HCT116 (cell line): ENCODE data around the gene GNG13. TPM values are rescaled to one million over a fixed set of nuclear protein-coding genes. Genes with fewer than 3 reads are reported as not detected.

Experiments used
- ATAC-seq: fragments of 200-7000 bp; cut with Tn5 transposase; 2 replicates; pipeline ENCODE4 v1.9.1; 2020; ENCODE audit warnings: mild to moderate bottlenecking, moderate library complexity
- BruUV-seq: library from RNA; stranded (reverse); fragments of 400-500 nt; replicated peaks from 2 replicates; lab custom pipeline; 2021; lab: Mats Ljungman, UMichigan
- CTCF ChIA-PET: fragments of 300-600 bp; sonication (Branson Sonifier 250); formaldehyde crosslinking; loops from one replicate; lab custom pipeline; 2021; ENCODE audit warnings: antibody characterized with exemption; lab: Charles Lee
- POLR2A ChIA-PET: fragments of 300-600, 350-600 bp; sonication (Branson Sonifier 250); formaldehyde crosslinking; loops from one replicate; lab custom pipeline; 2021; ENCODE audit warnings: antibody characterized with exemption; lab: Charles Lee
- RAD21 ChIA-PET, 2 experiments: fragments of 300-600 bp; sonication (Branson Sonifier 250); formaldehyde crosslinking; loops; one replicate each; lab custom pipeline; 2023; ENCODE audit warnings: low total read pairs in 2 of 2; ENCODE audit not compliant: uncharacterized antibody in 2 of 2, unreplicated experiment in 2 of 2, low non-redundant PET in 1 of 2; lab: Charles Lee
- DNase-seq: peaks from one replicate; pipeline ENCODE4 v3.0.0-alpha.2; 2010; ENCODE audit warnings: low read depth, low spot score
- H2AFZ ChIP-seq: fragments of 200-600 bp; shearing (Covaris generic), sonication (generic); 2 replicates; pipeline ENCODE4 v1.6.1; 2017; ENCODE audit warnings: low read depth, mixed run types, mixed read lengths, antibody characterized with exemption, low read length; ENCODE audit not compliant: poor library complexity, severe bottlenecking
- H3K27ac ChIP-seq: 2 replicates; pipeline ENCODE4 v1.5.1; 2012; ENCODE audit warnings: low read depth, low read length
- H3K27me3 ChIP-seq: fragments of 200-600 bp; sonication (generic); 2 replicates; pipeline ENCODE4 v1.6.1; 2016; ENCODE audit warnings: mixed run types, low read length, mixed read lengths; ENCODE audit not compliant: insufficient read depth
- H3K36me3 ChIP-seq, 2 experiments: fragments of 200-500 bp in 1 of 2; fragments of 200-600 bp in 1 of 2; sonication (Bioruptor generic) in 1 of 2; sonication (generic) in 1 of 2; 2 replicates each; pipeline versions ENCODE4 v1.5.1 to v1.6.1; 2014 to 2016; ENCODE audit warnings: low read length in 2 of 2, inconsistent platforms in 1 of 2, mixed read lengths in 1 of 2, mixed run types in 1 of 2; ENCODE audit not compliant: insufficient read depth in 2 of 2, control insufficient read depth in 1 of 2
- H3K4me1 ChIP-seq, 2 experiments: fragments of 200-600 bp in 1 of 2; sonication (generic) in 1 of 2; 2 replicates each; pipeline versions ENCODE4 v1.5.1 to v1.6.1; 2012 to 2017; ENCODE audit warnings: low read length in 2 of 2, inconsistent platforms in 1 of 2, mild to moderate bottlenecking in 1 of 2, mixed read lengths in 1 of 2, mixed run types in 1 of 2, moderate library complexity in 1 of 2; ENCODE audit not compliant: insufficient read depth in 2 of 2, control insufficient read depth in 1 of 2
- H3K4me2 ChIP-seq: fragments of 200-600 bp; sonication (generic); 2 replicates; pipeline ENCODE4 v1.6.1; 2017; ENCODE audit warnings: mixed run types, low read length, mixed read lengths
- H3K4me3 ChIP-seq, 2 experiments: fragments of 200-600 bp in 1 of 2; sonication (generic) in 1 of 2; replicated peaks in 1 of 2; 2 replicates each; pipeline ENCODE4 v1.5.1; 2011 to 2016; ENCODE audit warnings: low read length in 2 of 2, control low read depth in 1 of 2, low read depth in 1 of 2, mild to moderate bottlenecking in 1 of 2, mixed read lengths in 1 of 2, mixed run types in 1 of 2
- H3K79me2 ChIP-seq: fragments of 200-600 bp; sonication (generic); 2 replicates; pipeline ENCODE4 v1.6.1; 2017; ENCODE audit warnings: mild to moderate bottlenecking, mixed run types, low read length, moderate library complexity, mixed read lengths; ENCODE audit not compliant: insufficient read depth
- H3K9ac ChIP-seq: fragments of 200-600 bp; sonication (generic); 2 replicates; pipeline ENCODE4 v1.6.1; 2016; ENCODE audit warnings: low read length, mixed read lengths
- H3K9me2 ChIP-seq: fragments of 200-600 bp; sonication (generic), shearing (Covaris generic); 2 replicates; pipeline ENCODE4 v1.6.1; 2017; ENCODE audit warnings: mixed run types, mild to moderate bottlenecking, moderate library complexity; ENCODE audit not compliant: insufficient read depth
- H3K9me3 ChIP-seq, 2 experiments: fragments of 200-500 bp in 1 of 2; fragments of 200-600 bp in 1 of 2; sonication (Bioruptor generic) in 1 of 2; sonication (generic) in 1 of 2; 2 replicates each; pipeline ENCODE4 v1.6.1; 2014 to 2017; ENCODE audit warnings: low read length in 2 of 2, mixed read lengths in 2 of 2, inconsistent platforms in 1 of 2, low read depth in 1 of 2, mild to moderate bottlenecking in 1 of 2, mixed run types in 1 of 2, moderate library complexity in 1 of 2; ENCODE audit not compliant: control insufficient read depth in 1 of 2, insufficient read depth in 1 of 2
- H4K20me1 ChIP-seq: fragments of 200-600 bp; sonication (generic), shearing (Covaris generic); 2 replicates; pipeline ENCODE4 v1.6.1; 2017; ENCODE audit warnings: mixed run types, mild to moderate bottlenecking, moderate library complexity; ENCODE audit not compliant: insufficient read depth
- ATF3 ChIP-seq: IDR thresholded peaks from 2 replicates; pipeline ENCODE4 v1.6.1; 2012
- CBX3 ChIP-seq: IDR thresholded peaks from 2 replicates; pipeline ENCODE4 v1.6.1; 2012; ENCODE audit warnings: low read depth
- EGR1 ChIP-seq: IDR thresholded peaks from 2 replicates; pipeline ENCODE4 v1.6.1; 2012; ENCODE audit warnings: low read depth
- ELF1 ChIP-seq: IDR thresholded peaks from 2 replicates; pipeline ENCODE4 v1.6.1; 2012; ENCODE audit warnings: low read depth, borderline replicate concordance
- EZH2 ChIP-seq: fragments of 200-600 bp; sonication (generic); IDR thresholded peaks from 2 replicates; pipeline ENCODE4 v1.6.1; 2017; ENCODE audit warnings: antibody characterized with exemption, mixed run types
- EZH2phosphoT487 ChIP-seq: fragments of 200-600 bp; IDR thresholded peaks from 2 replicates; pipeline ENCODE4 v1.6.1; 2018; ENCODE audit warnings: antibody characterized with exemption, borderline replicate concordance
- FOSL1 ChIP-seq: IDR thresholded peaks from 2 replicates; pipeline ENCODE4 v1.6.1; 2012; ENCODE audit warnings: low read depth
- JUND ChIP-seq: IDR thresholded peaks from 2 replicates; pipeline ENCODE4 v1.6.1; 2012
- MAX ChIP-seq: IDR thresholded peaks from 2 replicates; pipeline ENCODE4 v1.6.1; 2012
- POLR2A ChIP-seq: IDR thresholded peaks from 2 replicates; pipeline ENCODE4 v1.7.0; 2011; ENCODE audit warnings: borderline replicate concordance; ENCODE audit not compliant: insufficient read depth, insufficient read length; ENCODE audit errors: extremely low read depth
- POLR2AphosphoS5 ChIP-seq: IDR thresholded peaks from 2 replicates; pipeline ENCODE4 v1.6.1; 2011; ENCODE audit warnings: mild to moderate bottlenecking, low read depth, low read length, moderate library complexity
- RAD21 ChIP-seq: IDR thresholded peaks from 2 replicates; pipeline ENCODE4 v1.6.1; 2012; ENCODE audit warnings: low read depth, mild to moderate bottlenecking
- REST ChIP-seq: IDR thresholded peaks from 2 replicates; pipeline ENCODE4 v1.6.1; 2012; ENCODE audit warnings: low read depth
- SIN3A ChIP-seq: IDR thresholded peaks from 2 replicates; pipeline ENCODE4 v1.6.1; 2012; ENCODE audit warnings: low read depth
- SP1 ChIP-seq: IDR thresholded peaks from 2 replicates; pipeline ENCODE4 v1.6.1; 2012; ENCODE audit warnings: low read depth
- SRF ChIP-seq: IDR thresholded peaks from 2 replicates; pipeline ENCODE4 v1.6.1; 2012; ENCODE audit warnings: low read depth
- TCF7L2 ChIP-seq: IDR thresholded peaks from 2 replicates; pipeline ENCODE4 v1.7.0; 2011; ENCODE audit warnings: borderline replicate concordance, inconsistent platforms; ENCODE audit not compliant: insufficient read depth, insufficient read length; ENCODE audit errors: extremely low read depth
- ZBTB33 ChIP-seq: IDR thresholded peaks from 2 replicates; pipeline ENCODE4 v1.6.1; 2011; ENCODE audit warnings: mild to moderate bottlenecking, low read length, moderate library complexity; ENCODE audit not compliant: insufficient replicate concordance; ENCODE audit errors: extremely low read depth
- ZFX ChIP-seq: fragments of 450-650 bp; IDR thresholded peaks from 2 replicates; pipeline ENCODE4 v1.6.1; 2017
- ZNF274 ChIP-seq: fragments of 200-500 bp; sonication (Bioruptor generic); IDR thresholded peaks from 2 replicates; pipeline ENCODE4 v1.6.1; 2014; ENCODE audit warnings: mild to moderate bottlenecking, low read depth, low read length, inconsistent platforms
- intact Hi-C: fragments of 100-400 bp; cut with micrococcal nuclease; formaldehyde crosslinking; loops from 2 replicates; pipeline ENCODE4 v1.10.0; 2022
- total RNA-seq: library from RNA; stranded (reverse); gene quantifications from one replicate; pipeline ENCODE4 v1.2.1, GENCODE V29; 2021; ENCODE audit not compliant: unreplicated experiment

GNG13 gene
- total RNA-seq, 1 experiment from 2014 or later: not detected

GRCh38 chr16:794091-794822 lies 6.3 kb downstream of the GNG13 start:
- Histone ChIP-seq H3K36me3 (peaks cover 0 to 25% of the 10 kb centered on the region in 2 experiments; a peak in 3 of 4 replicates), H3K79me2 (peaks cover 26% of the 10 kb centered on the region), H2AFZ (no peak overlapping the region), H3K4me3 (no peak overlapping the region), H3K4me1 (peaks cover 15 to 38% of the 10 kb centered on the region in 2 experiments), H3K27ac (peak overlapping the region; percentile 5; the same call in 1 of the 2 replicates), H3K27me3 (no peaks in the 10 kb centered on the region), H4K20me1 (no peaks in the 10 kb centered on the region), H3K9me2 (no peaks in the 10 kb centered on the region), H3K9ac (no peak overlapping the region), H3K4me2 (no peak overlapping the region), H3K9me3 (no peaks in the 10 kb centered on the region)
- TF ChIP-seq EZH2phosphoT487: no peak
- no peak for TF ChIP-seq ZBTB33
- no peak for TF ChIP-seq MAX
- no peak for TF ChIP-seq SRF
- no peak for TF ChIP-seq ATF3
- TF ChIP-seq FOSL1: no peak
- no peak for TF ChIP-seq POLR2AphosphoS5
- no peak for TF ChIP-seq EGR1
- no peak for TF ChIP-seq CBX3
- TF ChIP-seq TCF7L2: no peak
- no peak for TF ChIP-seq SIN3A
- TF ChIP-seq EZH2: no peak
- TF ChIP-seq JUND: no peak
- TF ChIP-seq SP1: no peak
- no peak for TF ChIP-seq REST
- TF ChIP-seq ELF1: no peak
- no peak for TF ChIP-seq ZFX
- TF ChIP-seq ZNF274: no peak
- no peak for TF ChIP-seq RAD21
- TF ChIP-seq POLR2A: no peak
- intact Hi-C loops: no loop called here
- no peak for ATAC-seq
- ChIA-PET RAD21 (no interaction called here), CTCF (interaction anchor here (2.0 kb wide), 1 partner anchor 82 kb away, joined by 9 read pairs; no protein-coding TSS in a partner anchor), POLR2A (no interaction called here)
- no peak for DNase-seq
- no TSS peak for BruUV-seq
